Panc1 (cell line): Measurements from ENCODE around the gene GNG4.

Source experiments
- POLR2AphosphoS5 ChIP-seq: IDR thresholded peaks from 2 replicates; pipeline ENCODE4 v1.6.1; 2012; ENCODE audit warnings: mild to moderate bottlenecking, low read depth, low read length, moderate library complexity
- SIN3A ChIP-seq: IDR thresholded peaks from 2 replicates; pipeline ENCODE4 v1.6.1; 2012; ENCODE audit warnings: low read depth, mild to moderate bottlenecking, low read length, moderate library complexity, borderline replicate concordance; ENCODE audit not compliant: insufficient read depth
- TF ChIP-seq, protein P1 (sequence below): fragments of 450-650 bp; IDR thresholded peaks from 2 replicates; pipeline ENCODE4 v1.5.1; 2017; ENCODE audit warnings: mild to moderate bottlenecking
- TF ChIP-seq, protein P2 (sequence below), 2 experiments: IDR thresholded peaks; 2 replicates each; pipeline ENCODE4 v1.6.1; 2011 to 2012; ENCODE audit warnings: low read depth in 2 of 2, control low read depth in 1 of 2, low read length in 1 of 2, mild to moderate bottlenecking in 1 of 2, moderate library complexity in 1 of 2; ENCODE audit not compliant: insufficient read depth in 1 of 2

DNA sequence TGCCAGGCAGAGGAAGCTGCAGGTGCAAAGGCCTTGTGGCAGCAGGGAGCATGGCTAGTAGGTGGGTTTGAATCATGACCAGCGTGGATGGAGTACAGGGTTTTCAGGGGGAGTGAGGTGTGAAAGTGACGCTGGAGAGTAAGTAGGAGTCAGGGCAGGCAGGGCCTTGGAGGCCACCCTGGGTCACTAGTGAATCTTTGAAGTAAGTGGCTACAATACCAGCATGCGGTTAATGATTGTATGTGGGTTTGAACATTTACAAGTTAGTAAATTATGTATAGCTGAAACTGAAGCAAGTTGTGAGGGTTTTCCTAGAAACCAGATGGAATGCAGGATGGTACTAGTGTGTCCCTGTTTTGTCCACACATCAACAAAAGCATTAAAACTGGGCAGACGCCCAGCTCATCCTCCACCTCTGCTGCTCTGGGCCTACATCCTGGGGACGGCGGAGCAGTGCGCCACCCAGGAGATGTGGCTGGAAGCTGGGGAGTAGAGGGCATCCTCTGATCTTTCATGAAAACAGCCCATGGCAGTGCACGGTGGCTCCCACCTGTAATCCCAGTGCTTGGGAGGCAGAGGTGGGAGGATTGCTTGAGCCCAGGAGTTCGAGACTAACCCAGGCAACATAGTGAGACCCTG lies 104.2 kb downstream of the GNG4 start:
- TF ChIP-seq, protein P1, sequence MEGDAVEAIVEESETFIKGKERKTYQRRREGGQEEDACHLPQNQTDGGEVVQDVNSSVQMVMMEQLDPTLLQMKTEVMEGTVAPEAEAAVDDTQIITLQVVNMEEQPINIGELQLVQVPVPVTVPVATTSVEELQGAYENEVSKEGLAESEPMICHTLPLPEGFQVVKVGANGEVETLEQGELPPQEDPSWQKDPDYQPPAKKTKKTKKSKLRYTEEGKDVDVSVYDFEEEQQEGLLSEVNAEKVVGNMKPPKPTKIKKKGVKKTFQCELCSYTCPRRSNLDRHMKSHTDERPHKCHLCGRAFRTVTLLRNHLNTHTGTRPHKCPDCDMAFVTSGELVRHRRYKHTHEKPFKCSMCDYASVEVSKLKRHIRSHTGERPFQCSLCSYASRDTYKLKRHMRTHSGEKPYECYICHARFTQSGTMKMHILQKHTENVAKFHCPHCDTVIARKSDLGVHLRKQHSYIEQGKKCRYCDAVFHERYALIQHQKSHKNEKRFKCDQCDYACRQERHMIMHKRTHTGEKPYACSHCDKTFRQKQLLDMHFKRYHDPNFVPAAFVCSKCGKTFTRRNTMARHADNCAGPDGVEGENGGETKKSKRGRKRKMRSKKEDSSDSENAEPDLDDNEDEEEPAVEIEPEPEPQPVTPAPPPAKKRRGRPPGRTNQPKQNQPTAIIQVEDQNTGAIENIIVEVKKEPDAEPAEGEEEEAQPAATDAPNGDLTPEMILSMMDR: no peak
- TF ChIP-seq SIN3A (no peak), POLR2AphosphoS5 (no peak)
- TF ChIP-seq, protein P2, sequence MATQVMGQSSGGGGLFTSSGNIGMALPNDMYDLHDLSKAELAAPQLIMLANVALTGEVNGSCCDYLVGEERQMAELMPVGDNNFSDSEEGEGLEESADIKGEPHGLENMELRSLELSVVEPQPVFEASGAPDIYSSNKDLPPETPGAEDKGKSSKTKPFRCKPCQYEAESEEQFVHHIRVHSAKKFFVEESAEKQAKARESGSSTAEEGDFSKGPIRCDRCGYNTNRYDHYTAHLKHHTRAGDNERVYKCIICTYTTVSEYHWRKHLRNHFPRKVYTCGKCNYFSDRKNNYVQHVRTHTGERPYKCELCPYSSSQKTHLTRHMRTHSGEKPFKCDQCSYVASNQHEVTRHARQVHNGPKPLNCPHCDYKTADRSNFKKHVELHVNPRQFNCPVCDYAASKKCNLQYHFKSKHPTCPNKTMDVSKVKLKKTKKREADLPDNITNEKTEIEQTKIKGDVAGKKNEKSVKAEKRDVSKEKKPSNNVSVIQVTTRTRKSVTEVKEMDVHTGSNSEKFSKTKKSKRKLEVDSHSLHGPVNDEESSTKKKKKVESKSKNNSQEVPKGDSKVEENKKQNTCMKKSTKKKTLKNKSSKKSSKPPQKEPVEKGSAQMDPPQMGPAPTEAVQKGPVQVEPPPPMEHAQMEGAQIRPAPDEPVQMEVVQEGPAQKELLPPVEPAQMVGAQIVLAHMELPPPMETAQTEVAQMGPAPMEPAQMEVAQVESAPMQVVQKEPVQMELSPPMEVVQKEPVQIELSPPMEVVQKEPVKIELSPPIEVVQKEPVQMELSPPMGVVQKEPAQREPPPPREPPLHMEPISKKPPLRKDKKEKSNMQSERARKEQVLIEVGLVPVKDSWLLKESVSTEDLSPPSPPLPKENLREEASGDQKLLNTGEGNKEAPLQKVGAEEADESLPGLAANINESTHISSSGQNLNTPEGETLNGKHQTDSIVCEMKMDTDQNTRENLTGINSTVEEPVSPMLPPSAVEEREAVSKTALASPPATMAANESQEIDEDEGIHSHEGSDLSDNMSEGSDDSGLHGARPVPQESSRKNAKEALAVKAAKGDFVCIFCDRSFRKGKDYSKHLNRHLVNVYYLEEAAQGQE (IDR thresholded peaks at IDR 0.05; ENCODE audit: insufficient read depth in 1 of 2, low read depth in 2 of 2, low read length in 1 of 2): no peak
